Esophagus muscularis mucosa (tissue), 4 donors: ENCODE measurements around the gene RBP3.

Source experiments
- EP300 ChIP-seq: sonication (generic); formaldehyde crosslinking; IDR thresholded peaks from one replicate; pipeline ENCODE4 v1.6.1; 2017; ENCODE audit warnings: antibody characterized with exemption
- POLR2A ChIP-seq: fragments of 450-650 bp; IDR thresholded peaks from one replicate; pipeline ENCODE4 v1.6.1; 2017; ENCODE audit warnings: antibody characterized with exemption, moderate library complexity, mild to moderate bottlenecking, low read depth
- POLR2AphosphoS5 ChIP-seq, 2 donors: sonication (generic); formaldehyde crosslinking; IDR thresholded peaks; one replicate each; pipeline ENCODE4 v1.6.1; 2017; ENCODE audit warnings: antibody characterized with exemption in 2 of 2
- TF ChIP-seq, protein P1 (sequence below), 3 experiments: fragments of 200-600 bp in 2 of 3; fragments of 450-650 bp in 1 of 3; sonication (generic) in 2 of 3; IDR thresholded peaks; one replicate each; pipeline ENCODE4 v1.5.1; 2017 to 2019; ENCODE audit warnings: antibody characterized with exemption in 3 of 3, mild to moderate bottlenecking in 2 of 3, moderate library complexity in 1 of 3

DNA sequence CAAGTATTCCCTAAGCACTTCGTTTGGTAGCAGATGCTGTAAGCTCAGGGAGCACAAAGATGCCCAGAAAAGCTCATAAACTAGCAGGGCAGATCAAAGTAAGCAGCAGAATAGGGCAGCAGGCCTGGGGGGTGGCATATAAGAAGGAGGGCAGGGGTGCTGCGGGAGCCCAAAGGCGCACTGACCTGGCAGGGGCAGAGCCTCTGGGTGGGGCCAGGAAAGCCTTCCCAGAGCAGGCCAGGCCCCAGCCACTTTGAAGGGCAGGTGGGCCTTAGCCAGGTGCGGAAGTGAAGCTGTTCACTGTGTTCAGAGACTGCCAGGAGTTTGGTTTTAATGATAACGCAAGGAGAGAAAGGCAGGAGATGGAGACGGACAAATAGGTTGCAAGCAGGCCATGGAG is 44.3 kb upstream of the RBP3 start:
- TF ChIP-seq, protein P1, sequence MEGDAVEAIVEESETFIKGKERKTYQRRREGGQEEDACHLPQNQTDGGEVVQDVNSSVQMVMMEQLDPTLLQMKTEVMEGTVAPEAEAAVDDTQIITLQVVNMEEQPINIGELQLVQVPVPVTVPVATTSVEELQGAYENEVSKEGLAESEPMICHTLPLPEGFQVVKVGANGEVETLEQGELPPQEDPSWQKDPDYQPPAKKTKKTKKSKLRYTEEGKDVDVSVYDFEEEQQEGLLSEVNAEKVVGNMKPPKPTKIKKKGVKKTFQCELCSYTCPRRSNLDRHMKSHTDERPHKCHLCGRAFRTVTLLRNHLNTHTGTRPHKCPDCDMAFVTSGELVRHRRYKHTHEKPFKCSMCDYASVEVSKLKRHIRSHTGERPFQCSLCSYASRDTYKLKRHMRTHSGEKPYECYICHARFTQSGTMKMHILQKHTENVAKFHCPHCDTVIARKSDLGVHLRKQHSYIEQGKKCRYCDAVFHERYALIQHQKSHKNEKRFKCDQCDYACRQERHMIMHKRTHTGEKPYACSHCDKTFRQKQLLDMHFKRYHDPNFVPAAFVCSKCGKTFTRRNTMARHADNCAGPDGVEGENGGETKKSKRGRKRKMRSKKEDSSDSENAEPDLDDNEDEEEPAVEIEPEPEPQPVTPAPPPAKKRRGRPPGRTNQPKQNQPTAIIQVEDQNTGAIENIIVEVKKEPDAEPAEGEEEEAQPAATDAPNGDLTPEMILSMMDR (IDR thresholded peaks at IDR 0.05): no peak
- no peak for TF ChIP-seq POLR2A
- TF ChIP-seq POLR2AphosphoS5 (IDR thresholded peaks at IDR 0.05): no peak
- TF ChIP-seq EP300: no peak
